ENCODE data around the gene AWAT2. TPM values are rescaled to one million over a fixed set of nuclear protein-coding genes. Genes with fewer than 3 reads are reported as not detected.

Gene AWAT2
- total RNA-seq, result not detected

GRCh38 chrX:70049925-70050324, at the start of gene AWAT2:
TSS of gene AWAT2 (minus strand) at chrX:70049938. CDS start at chrX:70049932, 6 bp downstream.

GRCh38 chrX:70062076-70062475, 12.3 kb upstream of the AWAT2 start, which contains the start of gene OTUD6A:
TSS of gene OTUD6A (plus strand) at chrX:70062457. CDS start at chrX:70062525, 68 bp downstream.

Small RNAs within 50 kb of the gene (small RNA-seq; reads per million reads assigned to genes)
- gene MIR676 (ENCODE audit: low replicate concordance), result 1.2 reads per million, percentile 73 among the genes with 10 or more reads in this experiment

Other genes with a start within 250 kb of the AWAT2 start
- gene OTUD6A, start 12.5 kb upstream of the AWAT2 start, total RNA-seq, result not detected
- 81.4 TPM for gene IGBP1, start 83.5 kb upstream of the AWAT2 start, total RNA-seq
- not detected for gene DGAT2L6, start 127.5 kb upstream of the AWAT2 start, total RNA-seq
- not detected for gene AWAT1, start 184.7 kb upstream of the AWAT2 start, total RNA-seq
- gene P2RY4, start 210.3 kb upstream of the AWAT2 start, total RNA-seq, result 0.63 TPM
- not detected for gene ARR3, start 218.4 kb upstream of the AWAT2 start, total RNA-seq
- not detected for gene RAB41, start 232.2 kb upstream of the AWAT2 start, total RNA-seq
- 30.0 TPM for gene PDZD11, start 240.0 kb upstream of the AWAT2 start, total RNA-seq
- 4.1 TPM for gene KIF4A, start 240.2 kb upstream of the AWAT2 start, total RNA-seq

All from parietal lobe (tissue), 2 donors.